ENCODE measurements around the gene PANK3. TPM values are rescaled to one million over a fixed set of nuclear protein-coding genes. Genes with fewer than 3 reads are reported as not detected.

The PANK3 gene
- total and polyA plus RNA-seq, 2 donors (not counting 1 experiment from before 2014, with no cell fraction given), result 26.9 to 41.5 TPM

GRCh38 chr5:168552146-168552545 is 27.0 kb downstream of the PANK3 start:
- Histone ChIP-seq H3K79me2 (ENCODE audit: control insufficient read depth, insufficient read depth, low read length) (peaks cover 4% of the 10 kb centered on the region), H3K4me2 (ENCODE audit: extremely low read depth, insufficient read depth, low read length) (no peak overlapping the region), H3K27ac (ENCODE audit: insufficient read depth, low read length) (peak overlapping the region; percentile 17), H3K4me3 (replicated peaks in 1 of 4; ENCODE audit: control extremely low read depth in 1 of 4, insufficient read depth in 1 of 4, low read depth in 3 of 4, low read length in 4 of 4) (no peak overlapping the region), H3K27me3 (ENCODE audit: control insufficient read depth, insufficient read depth, low read length) (no peaks in the 10 kb centered on the region), H3K4me1 (ENCODE audit: control insufficient read depth, extremely low read depth, insufficient read depth, low read length) (peaks cover 3% of the 10 kb centered on the region), H2AFZ (ENCODE audit: low read length) (no peak overlapping the region), H3K9me3 (ENCODE audit: control insufficient read depth, insufficient read depth, low read depth, low read length) (no peaks in the 10 kb centered on the region), H3K36me3 (ENCODE audit: control insufficient read depth, insufficient read depth, low read length) (no peaks in the 10 kb centered on the region), H4K20me1 (ENCODE audit: control insufficient read depth, extremely low read depth, insufficient read depth, low read length) (peaks cover 2% of the 10 kb centered on the region), H3K9ac (ENCODE audit: insufficient read depth, low read length) (no peak overlapping the region)
- TF ChIP-seq EZH2 (IDR thresholded peaks at IDR 0.05; ENCODE audit: low read length, missing control alignments) (no peak), CTCF (conservative IDR thresholded peaks at IDR 0.05 in 1 of 2, IDR thresholded peaks at IDR 0.05 in 1 of 2; ENCODE audit: low read depth in 1 of 2, low read length in 2 of 2) (no peak)
- peak; percentile 96 to 99 for DNase-seq (ENCODE audit: low read depth in 2 of 2)

DNA sequence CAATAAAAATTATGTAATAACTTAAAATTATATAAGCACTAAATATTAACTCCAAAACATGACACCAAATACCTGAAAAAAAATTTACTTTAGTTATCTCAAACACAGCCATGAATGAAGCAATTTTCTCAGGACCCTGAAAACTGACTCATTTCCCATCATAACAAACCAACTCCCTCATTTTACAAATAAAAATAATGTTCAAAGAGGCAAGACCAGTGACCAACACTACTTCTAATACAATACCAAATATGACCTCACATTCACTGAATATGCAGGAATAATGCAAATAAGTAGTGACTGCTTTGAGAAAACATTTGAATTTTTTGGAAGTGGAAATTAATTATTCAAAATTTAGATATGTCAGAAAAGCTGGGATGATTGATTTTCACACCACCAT is 28.5 kb downstream of the PANK3 start:
- Histone ChIP-seq H4K20me1 (ENCODE audit: control insufficient read depth, extremely low read depth, insufficient read depth, low read length) (peaks cover 2% of the 10 kb centered on the region), H3K9ac (ENCODE audit: insufficient read depth, low read length) (no peak overlapping the region), H3K36me3 (ENCODE audit: control insufficient read depth, insufficient read depth, low read length) (no peaks in the 10 kb centered on the region), H3K4me1 (ENCODE audit: control insufficient read depth, extremely low read depth, insufficient read depth, low read length) (peaks cover 3% of the 10 kb centered on the region), H3K4me2 (ENCODE audit: extremely low read depth, insufficient read depth, low read length) (no peak overlapping the region), H3K27me3 (ENCODE audit: control insufficient read depth, insufficient read depth, low read length) (no peaks in the 10 kb centered on the region), H3K27ac (ENCODE audit: insufficient read depth, low read length) (no peak overlapping the region), H3K9me3 (ENCODE audit: control insufficient read depth, insufficient read depth, low read depth, low read length) (no peaks in the 10 kb centered on the region), H3K4me3 (replicated peaks in 1 of 4; ENCODE audit: control extremely low read depth in 1 of 4, insufficient read depth in 1 of 4, low read depth in 3 of 4, low read length in 4 of 4) (no peak overlapping the region), H3K79me2 (ENCODE audit: control insufficient read depth, insufficient read depth, low read length) (peaks cover 4% of the 10 kb centered on the region), H2AFZ (ENCODE audit: low read length) (no peak overlapping the region)
- DNase-seq (ENCODE audit: low read depth in 2 of 2), result no peak
- TF ChIP-seq EZH2 (IDR thresholded peaks at IDR 0.05; ENCODE audit: low read length, missing control alignments) (no peak), CTCF (conservative IDR thresholded peaks at IDR 0.05 in 1 of 2, IDR thresholded peaks at IDR 0.05 in 1 of 2; ENCODE audit: low read depth in 1 of 2, low read length in 2 of 2) (no peak)

DNA sequence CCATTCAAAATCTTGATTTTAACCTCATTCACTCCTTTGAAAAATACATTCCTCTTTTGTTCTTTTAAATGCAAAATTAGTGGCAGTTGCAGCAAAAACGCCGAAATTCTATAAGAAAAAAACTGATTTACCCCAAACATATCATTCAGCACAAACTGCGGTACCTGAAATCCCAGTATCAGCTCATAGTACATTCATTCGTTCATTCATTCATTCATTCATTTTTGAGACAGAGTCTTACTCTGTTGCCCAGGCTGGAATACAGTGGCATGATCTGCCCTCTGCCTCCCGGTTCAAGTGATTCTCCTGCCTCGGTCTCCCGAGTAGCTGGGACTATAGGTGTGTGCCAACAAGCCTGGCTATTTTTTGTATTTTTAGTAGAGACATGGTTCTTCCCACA is 29.6 kb downstream of the PANK3 start:
- no peaks in the 10 kb centered on the region for H3K36me3 ChIP-seq (ENCODE audit: control insufficient read depth, insufficient read depth, low read length)
- no peak for DNase-seq (ENCODE audit: low read depth in 2 of 2)
- H3K4me3 ChIP-seq (replicated peaks in 1 of 4; ENCODE audit: control extremely low read depth in 1 of 4, insufficient read depth in 1 of 4, low read depth in 3 of 4, low read length in 4 of 4), result no peak overlapping the region
- TF ChIP-seq CTCF (conservative IDR thresholded peaks at IDR 0.05 in 1 of 2, IDR thresholded peaks at IDR 0.05 in 1 of 2; ENCODE audit: low read depth in 1 of 2, low read length in 2 of 2) (no peak), EZH2 (IDR thresholded peaks at IDR 0.05; ENCODE audit: low read length, missing control alignments) (no peak)
- no peak overlapping the region for H2AFZ ChIP-seq (ENCODE audit: low read length)
- H3K4me1 ChIP-seq (ENCODE audit: control insufficient read depth, extremely low read depth, insufficient read depth, low read length), result peaks cover 3% of the 10 kb centered on the region
- H3K27ac ChIP-seq (ENCODE audit: insufficient read depth, low read length), result no peak overlapping the region
- no peak overlapping the region for H3K9ac ChIP-seq (ENCODE audit: insufficient read depth, low read length)
- H3K27me3 ChIP-seq (ENCODE audit: control insufficient read depth, insufficient read depth, low read length), result no peaks in the 10 kb centered on the region
- peaks cover 4% of the 10 kb centered on the region for H3K79me2 ChIP-seq (ENCODE audit: control insufficient read depth, insufficient read depth, low read length)
- no peak overlapping the region for H3K4me2 ChIP-seq (ENCODE audit: extremely low read depth, insufficient read depth, low read length)
- peaks cover 2% of the 10 kb centered on the region for H4K20me1 ChIP-seq (ENCODE audit: control insufficient read depth, extremely low read depth, insufficient read depth, low read length)
- H3K9me3 ChIP-seq (ENCODE audit: control insufficient read depth, insufficient read depth, low read depth, low read length), result no peaks in the 10 kb centered on the region

Data from fibroblast of lung (primary cell).